GM12872 (cell line): Measurements from ENCODE around the gene CARS1.

Experiments
- CTCF ChIP-seq: IDR thresholded peaks from 3 replicates; pipeline ENCODE4 v1.5.1; 2011; ENCODE audit warnings: low read depth, mild to moderate bottlenecking, low read length, moderate library complexity; ENCODE audit not compliant: insufficient read depth

The CARS1 gene

GRCh38 chr11:3057069-3057963 is at the start of gene CARS1:
Gene CARS1 (minus strand): TSS chr11:3057423. CDS start chr11:3057367, 56 bp downstream.
- TF ChIP-seq CTCF = no peak

- TF ChIP-seq CTCF = no peak
Measured at GRCh38 chr11:3105791-3106735, 48.8 kb upstream of the CARS1 start.

- no peak for TF ChIP-seq CTCF
Measured at GRCh38 chr11:3104961-3105790, 48.0 kb upstream of the CARS1 start.

- no peak for TF ChIP-seq CTCF
Measured at GRCh38 chr11:3104051-3104714, 47.0 kb upstream of the CARS1 start.

GRCh38 chr11:3103076-3103475 is 45.9 kb upstream of the CARS1 start:
- TF ChIP-seq CTCF = no peak

GRCh38 chr11:3102641-3102921 is 45.4 kb upstream of the CARS1 start:
- TF ChIP-seq CTCF = no peak
